Measurements from ENCODE around the gene SRGAP2.
"Not testable (repeated sequence)": the region's sequence is repeated elsewhere in the genome, so short reads cannot be mapped to it uniquely, and the experiment has no call there.

The SRGAP2 gene

DNA sequence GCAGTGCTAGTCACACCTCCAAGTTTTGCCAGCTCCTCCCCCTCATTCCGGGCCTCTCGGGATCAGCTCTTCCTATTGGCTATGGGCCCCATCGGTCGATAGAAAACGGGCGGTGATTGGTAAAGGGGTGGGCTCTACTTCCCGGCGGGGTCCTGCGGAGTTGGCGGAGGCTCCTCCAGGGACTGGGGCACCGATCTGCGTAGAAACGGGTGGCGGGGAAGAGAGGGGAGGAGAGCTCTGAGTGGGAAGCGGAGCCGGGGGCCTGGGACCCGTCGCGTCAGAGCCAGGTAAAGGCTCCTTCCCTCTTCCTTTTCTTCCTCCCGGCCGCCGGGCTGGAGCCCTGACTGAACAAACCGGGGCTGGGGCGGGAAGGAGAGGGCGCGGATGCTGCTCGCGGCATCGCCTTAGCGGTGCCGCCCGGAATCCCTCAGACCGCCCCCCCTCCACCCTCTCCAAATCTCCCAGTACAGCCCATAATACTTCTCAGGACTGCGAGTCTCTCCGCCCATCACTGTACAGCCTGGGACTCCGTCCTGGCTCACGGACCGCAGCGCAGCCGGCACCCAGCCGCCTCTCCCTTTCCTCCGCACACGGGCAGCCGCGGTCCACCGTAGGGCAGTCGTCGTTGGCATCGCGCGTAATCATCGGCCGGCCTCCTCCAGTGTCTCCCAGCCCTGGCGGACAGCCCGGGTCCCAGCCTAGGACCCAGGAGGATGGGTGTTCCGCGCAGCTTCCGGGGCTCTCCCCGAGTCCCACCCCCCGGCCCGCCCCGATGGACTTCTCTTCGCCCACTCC is at the start of gene SRGAP2:
Gene SRGAP2, plus strand, starts transcription at position 178 of the 795 bp plus-strand sequence. CDS start 2,430 bp downstream, outside the sequence.
- peak; percentile 89 for FAIRE-seq

GRCh38 chr1:206167350-206168029 is 35.9 kb upstream of the SRGAP2 start:
- FAIRE-seq: peak; percentile 74

- FAIRE-seq: not testable (repeated sequence)
Observed at GRCh38 chr1:206169794-206170193, 33.5 kb upstream of the SRGAP2 start.

DNA sequence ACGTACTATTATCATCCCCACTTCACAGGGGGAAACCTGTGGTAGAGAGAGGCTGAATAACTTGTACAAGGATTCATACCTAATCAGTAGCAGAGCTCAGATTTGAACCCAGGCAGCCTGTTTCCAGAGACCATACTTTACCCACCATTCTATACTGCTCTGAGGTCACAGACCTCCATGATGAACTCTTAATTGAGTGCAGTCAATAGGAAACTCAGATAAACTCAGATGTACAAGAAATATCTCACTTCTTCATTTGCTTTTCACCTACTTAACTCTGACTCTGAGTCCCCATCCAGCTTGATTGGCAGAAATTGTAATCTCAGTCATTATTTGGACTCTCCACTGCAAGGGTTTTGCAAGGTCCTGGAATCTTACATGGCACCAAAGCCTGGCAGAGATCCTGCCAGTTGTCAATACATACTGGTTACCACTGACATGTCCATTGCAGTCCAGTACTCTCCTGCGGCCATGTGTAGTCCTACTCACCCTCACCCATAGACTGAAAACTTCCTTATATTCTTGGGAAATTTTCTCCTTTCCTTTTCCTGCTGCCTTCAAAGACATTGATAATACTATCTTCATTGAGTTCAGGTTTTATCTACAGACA is 30.1 kb upstream of the SRGAP2 start:
- not testable (repeated sequence) for FAIRE-seq

DNA sequence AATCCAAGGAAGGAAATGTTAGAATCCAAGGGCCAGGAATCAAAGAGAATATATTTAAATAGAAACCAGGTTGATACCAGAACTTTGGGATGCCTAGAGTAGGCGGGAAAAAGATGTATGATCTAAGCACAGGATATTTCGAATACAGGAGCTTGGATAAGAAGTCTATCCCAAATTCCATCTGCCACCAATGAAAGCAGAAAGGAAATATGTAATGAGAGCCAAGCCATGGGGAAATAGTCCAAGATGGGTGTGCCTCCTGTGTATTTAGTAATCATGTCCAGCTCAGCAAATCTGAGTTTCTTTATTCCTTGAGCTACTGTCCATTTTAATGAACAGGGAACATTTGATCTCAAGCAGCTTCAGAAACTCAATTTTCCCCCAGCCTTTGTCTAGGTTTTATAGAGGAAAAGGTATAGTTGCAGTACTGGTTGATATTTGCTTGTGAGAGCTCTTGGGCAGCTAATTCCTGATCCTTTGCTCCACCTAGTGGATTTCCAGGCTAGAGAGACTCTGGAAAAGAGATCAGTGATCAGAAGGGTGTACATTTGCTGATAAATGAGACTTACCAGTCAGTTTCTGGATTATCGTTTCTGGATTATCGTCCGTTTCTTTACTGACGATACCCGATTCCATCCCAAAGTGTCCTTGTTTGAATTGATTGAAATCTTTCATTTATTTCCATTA is 29.0 kb upstream of the SRGAP2 start:
- FAIRE-seq: not testable (repeated sequence)

DNA sequence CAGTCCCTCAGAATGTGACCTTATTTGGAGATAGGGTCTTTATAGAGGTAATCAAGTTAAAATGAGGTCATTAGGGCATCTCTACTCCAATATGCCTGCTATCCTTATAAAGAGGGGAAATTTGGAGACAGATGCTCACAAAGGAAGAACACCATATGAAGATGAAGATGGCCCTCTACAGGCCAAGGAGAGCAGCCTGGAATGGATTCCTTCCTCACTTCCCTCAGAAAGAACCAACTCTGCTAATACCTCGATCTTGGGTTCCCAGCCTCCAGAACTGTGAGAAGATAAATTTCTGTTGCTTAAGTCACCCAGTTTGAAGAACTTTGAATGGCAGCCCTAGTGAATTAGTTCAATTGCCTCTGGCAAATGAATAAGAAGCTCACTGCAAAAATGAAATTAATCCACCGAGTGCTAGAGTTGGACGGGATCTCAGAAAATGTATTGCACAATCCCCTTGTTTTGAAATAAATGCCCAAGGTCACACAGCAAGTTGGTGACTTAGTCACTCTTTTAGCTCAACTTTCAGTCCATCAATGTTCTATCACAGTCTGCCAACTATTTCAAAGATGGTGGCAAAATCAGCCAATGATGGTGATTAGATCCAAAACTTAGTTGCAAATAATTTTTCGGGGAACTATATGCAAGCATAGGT is 27.8 kb upstream of the SRGAP2 start:
- not testable (repeated sequence) for FAIRE-seq

DNA sequence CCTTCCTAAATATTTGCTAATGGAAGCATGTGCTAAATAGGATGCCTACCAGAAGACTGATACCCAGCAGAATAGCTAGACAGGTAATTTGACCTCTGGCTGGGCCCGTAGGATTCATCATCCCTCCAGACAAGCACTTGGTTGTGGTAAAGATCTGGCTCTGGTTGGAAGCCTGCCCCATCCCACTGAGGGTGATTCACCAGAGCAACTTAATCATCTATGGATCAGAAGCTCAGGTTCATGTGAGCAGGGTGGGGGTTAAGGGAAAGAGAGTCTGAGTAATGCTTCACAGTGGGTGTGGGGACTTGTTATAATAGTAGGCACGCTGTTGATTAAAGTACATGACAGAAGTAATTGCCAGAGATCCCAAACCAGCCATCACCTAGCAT is 27.2 kb upstream of the SRGAP2 start:
- FAIRE-seq: not testable (repeated sequence)

GRCh38 chr1:206178061-206178989 is 25.0 kb upstream of the SRGAP2 start:
- not testable (repeated sequence) for FAIRE-seq

DNA sequence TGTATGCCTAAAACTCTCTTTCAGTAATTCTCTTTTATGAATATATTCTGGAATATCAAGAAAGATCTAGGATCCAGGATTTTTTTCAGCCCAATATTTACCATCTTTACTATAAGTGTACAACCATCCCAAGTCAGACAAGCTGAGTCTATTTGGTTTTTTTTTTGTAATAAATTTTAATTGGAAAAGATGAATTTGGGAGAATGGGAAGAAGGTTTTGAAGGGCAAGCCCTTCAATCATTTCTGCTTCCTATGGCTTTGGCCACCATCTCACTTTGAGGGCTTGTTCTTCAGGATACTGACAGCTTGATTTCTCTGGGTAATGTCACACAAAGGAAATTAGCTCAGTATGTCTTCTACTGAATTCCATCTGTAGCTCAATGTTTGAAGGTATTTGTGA is 23.7 kb upstream of the SRGAP2 start:
- FAIRE-seq: not testable (repeated sequence)

GRCh38 chr1:206182368-206183317 is 20.7 kb upstream of the SRGAP2 start:
- FAIRE-seq: not testable (repeated sequence)

DNA sequence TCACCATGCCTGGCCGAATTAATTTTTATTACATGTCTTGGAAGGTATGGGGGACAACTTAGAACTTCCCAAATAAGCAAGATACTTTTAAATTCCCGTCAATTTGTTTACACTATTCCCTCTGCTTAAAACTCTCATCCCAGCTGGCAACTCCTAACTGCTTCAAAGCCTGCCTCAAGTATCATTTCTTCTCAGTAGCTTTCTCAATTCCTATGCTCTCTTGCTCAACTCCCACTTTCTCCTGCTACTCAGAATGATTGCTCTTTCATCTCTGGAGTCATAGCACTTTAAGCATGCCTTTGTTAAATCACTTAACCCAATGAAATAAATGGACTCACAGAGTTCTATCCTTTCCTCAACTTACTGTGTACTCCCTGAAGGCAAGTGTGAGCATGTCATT is 19.6 kb upstream of the SRGAP2 start:
- FAIRE-seq: not testable (repeated sequence)

- not testable (repeated sequence) for FAIRE-seq
Observed at GRCh38 chr1:206185778-206186177, 17.6 kb upstream of the SRGAP2 start.

- not testable (repeated sequence) for FAIRE-seq
Observed at GRCh38 chr1:206186826-206187225, 16.5 kb upstream of the SRGAP2 start.

DNA sequence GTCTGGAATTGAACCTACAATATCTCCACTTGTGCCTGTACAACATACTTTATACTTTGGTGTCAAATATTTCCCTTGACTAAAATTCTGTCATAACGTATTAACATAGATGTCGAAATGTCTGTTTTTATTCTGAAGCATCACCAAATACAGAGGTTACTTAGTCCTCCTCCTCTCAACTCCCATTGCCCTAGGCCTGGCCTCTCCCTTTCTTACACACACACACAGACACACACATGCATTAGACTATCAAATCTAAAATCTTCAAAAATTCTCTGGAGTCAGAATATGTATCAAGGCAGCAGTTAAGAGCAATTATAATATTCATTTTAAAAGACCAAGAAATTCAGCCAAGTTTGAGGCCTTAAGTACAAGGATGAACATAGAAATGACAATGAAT is 8.2 kb upstream of the SRGAP2 start:
- not testable (repeated sequence) for FAIRE-seq

DNA sequence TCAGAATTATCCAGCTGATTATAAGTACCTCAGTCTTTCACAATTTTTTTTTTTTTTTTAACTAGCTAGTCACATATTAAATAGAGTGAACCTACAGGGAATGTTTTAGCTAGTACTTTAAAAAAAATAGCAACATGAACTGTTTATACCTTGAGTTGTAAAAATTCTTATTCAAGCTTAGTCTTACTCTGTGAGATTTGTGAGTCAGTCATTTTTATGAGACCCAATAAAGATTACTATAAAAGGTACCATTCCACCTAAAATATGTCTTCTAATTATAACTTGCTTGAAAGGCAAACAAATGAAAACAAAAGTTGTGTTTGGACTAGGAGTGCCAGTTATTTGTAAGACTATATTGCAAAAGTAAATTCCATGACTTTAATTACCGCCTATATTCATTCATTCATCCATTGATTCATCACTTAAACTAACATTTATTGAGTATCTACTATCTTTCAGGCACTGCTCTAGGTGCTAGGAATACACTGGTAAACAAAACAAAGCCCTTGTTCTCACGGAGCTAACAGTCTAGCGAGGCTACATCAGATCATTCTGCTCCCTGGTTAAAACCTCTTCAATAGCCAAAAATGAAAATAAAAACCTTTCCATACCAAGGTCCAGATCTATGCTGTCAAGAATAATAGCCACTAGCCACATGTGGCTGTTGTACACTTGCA is 6.5 kb upstream of the SRGAP2 start:
- not testable (repeated sequence) for FAIRE-seq

DNA sequence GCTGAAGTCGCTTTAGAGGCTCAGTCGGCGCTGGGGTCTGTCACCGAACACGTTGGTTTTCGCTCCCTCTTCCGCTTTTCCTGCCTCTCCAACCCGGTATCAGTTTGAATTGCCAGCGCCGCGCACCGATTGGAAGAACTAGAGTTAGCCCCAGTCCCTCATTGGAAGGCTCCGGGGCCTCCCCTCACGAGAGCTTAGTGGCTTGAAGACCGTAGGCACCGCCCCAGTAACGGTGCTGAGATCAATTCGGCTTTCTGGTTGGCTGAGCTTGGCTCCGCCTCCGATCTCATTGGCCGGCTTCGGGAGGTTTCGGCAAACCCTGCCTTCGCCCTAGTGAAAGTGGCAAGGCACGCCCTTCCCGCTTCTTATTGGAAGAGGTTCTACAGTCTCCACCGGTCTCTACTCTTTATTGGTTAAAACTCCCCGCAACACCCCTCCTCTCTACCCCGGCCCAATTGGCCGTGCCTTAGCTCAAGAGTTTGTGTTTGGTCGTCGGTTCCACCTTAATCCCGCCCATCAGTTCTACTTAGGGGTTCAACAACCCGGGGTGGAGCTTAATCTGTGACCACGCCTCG is 465 bp upstream of the SRGAP2 start, which contains the start of gene FAM72A:
Gene FAM72A, minus strand, starts transcription at position 51 of the 575 bp plus-strand sequence. CDS start 814 bp downstream, outside the sequence.
- not testable (repeated sequence) for FAIRE-seq

GRCh38 chr1:206204159-206204511 is 794 bp downstream of the SRGAP2 start:
- FAIRE-seq: not testable (repeated sequence)

GRCh38 chr1:206204871-206205270 is 1.5 kb downstream of the SRGAP2 start:
- FAIRE-seq: not testable (repeated sequence)

DNA sequence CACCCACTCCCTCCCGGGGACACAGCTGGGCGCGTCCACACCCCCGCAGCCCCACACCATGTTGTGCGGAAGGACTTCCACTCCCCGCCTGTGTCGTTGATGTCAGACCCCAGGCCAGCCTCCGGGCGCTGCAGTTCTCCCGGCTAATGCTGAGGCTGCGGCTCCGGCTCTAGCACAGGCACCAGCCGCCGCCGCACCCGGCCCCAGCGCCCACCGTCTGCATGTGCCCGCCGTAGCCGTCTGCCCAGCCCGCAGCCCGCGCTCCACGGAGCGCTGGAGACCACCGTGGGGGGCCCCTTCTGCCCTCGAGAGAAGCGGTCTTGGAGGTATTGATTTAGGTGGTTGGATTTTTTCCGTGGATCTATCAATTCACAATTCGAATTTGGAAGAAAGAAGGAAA is 2.2 kb downstream of the SRGAP2 start:
- FAIRE-seq: not testable (repeated sequence)

All from A204.1 (cell line).